NCI-H146 (cell line): ENCODE data around the gene SF3B6.

Experiments used
- DNase-seq: peaks from one replicate; lab custom pipeline; 2025; lab: John Stamatoyannopoulos, UW

The SF3B6 gene

DNA sequence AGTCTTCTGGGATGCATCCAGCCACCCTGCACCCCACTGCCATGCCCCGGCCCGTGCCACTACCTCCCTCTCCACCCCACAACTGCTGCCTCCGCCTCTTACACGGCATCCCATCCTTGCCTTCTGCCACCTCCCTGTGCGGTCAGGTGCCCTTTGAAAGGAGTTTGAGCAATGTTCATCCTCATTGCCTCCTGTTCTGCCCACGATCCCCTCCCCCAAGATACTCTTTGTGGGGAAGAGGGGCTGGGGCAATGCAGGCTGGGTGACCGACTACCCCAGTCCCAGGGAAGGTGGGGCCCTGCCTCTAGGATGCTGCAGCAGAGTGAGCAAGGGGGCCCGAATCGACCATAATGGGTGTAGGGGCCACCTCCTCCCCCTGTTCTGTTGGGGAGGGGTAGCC lies 57.9 kb downstream of the SF3B6 start:
- DNase-seq: no peak

DNA sequence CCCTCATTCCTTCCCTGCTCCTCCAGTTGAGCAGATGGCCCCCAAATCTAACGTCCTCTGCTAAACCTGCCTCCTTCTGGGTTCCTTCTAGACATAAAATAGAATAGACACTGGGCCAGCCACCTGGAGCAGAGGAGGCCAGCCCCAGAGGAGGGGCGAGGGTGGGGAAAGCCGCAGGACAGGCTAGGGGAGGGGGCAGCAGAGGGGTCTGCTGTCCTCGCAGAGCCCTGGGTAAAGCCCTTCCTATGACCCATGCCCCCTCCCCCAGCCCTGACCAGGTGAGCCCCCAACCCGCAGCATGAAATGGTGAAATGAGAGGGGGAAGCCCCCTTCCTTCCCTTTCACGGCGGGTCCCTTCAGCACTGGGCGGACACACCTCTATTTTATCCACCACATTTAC lies 58.4 kb downstream of the SF3B6 start:
- no peak for DNase-seq
